Endometrial microvascular endothelial cells (primary cell): ENCODE data around the gene CAMTA1. TPM values are rescaled to one million over a fixed set of nuclear protein-coding genes. Genes with fewer than 3 reads are reported as not detected.
"Not testable (repeated sequence)": the region's sequence is repeated elsewhere in the genome, so short reads cannot be mapped to it uniquely, and the experiment has no call there.

Experiments used
- in situ Hi-C: cut with HindIII; loops from 2 replicates; pipeline ENCODE4 v1.10.0; 2017; ENCODE audit warnings: low sequenced_read_pairs, low pct_unique_long_range_greater_than_20kb; ENCODE audit errors: inconsistent ontology term
- total RNA-seq: library from RNA; depleted of rRNA; stranded (reverse); fragments of >200 nt; gene quantifications from one replicate; pipeline ENCODE4 v1.2.3, GENCODE V29; 2015; ENCODE audit errors: inconsistent ontology term

Gene CAMTA1
- total RNA-seq: 89.0 TPM

- in situ Hi-C loops: no loop called here
Measured at GRCh38 chr1:6785318-6785727, at the start of gene CAMTA1. Gene CAMTA1 (plus strand): TSS chr1:6785454. CDS start chr1:6785531, 77 bp downstream.

- in situ Hi-C loops: no loop called here
Measured at GRCh38 chr1:6738987-6739676, 46.1 kb upstream of the CAMTA1 start.

GRCh38 chr1:6742676-6743188 is 42.5 kb upstream of the CAMTA1 start:
- in situ Hi-C loops: not testable (repeated sequence)

- in situ Hi-C loops: no loop called here
Measured at GRCh38 chr1:6743189-6744101, 41.8 kb upstream of the CAMTA1 start.

- in situ Hi-C loops: no loop called here
Measured at GRCh38 chr1:6745073-6745472, 40.2 kb upstream of the CAMTA1 start.

- in situ Hi-C loops: no loop called here
Measured at GRCh38 chr1:6747674-6748073, 37.6 kb upstream of the CAMTA1 start.

- in situ Hi-C loops: no loop called here
Measured at GRCh38 chr1:6750490-6750889, 34.8 kb upstream of the CAMTA1 start.

- in situ Hi-C loops: no loop called here
Measured at GRCh38 chr1:6753320-6754140, 31.7 kb upstream of the CAMTA1 start.

GRCh38 chr1:6756457-6756856 is 28.8 kb upstream of the CAMTA1 start:
- in situ Hi-C loops: no loop called here

- in situ Hi-C loops: no loop called here
Measured at GRCh38 chr1:6757719-6758435, 27.4 kb upstream of the CAMTA1 start.

- in situ Hi-C loops: no loop called here
Measured at GRCh38 chr1:6761196-6761737, 24.0 kb upstream of the CAMTA1 start.

GRCh38 chr1:6762060-6762459 is 23.2 kb upstream of the CAMTA1 start:
- in situ Hi-C loops: no loop called here

GRCh38 chr1:6770751-6771440 is 14.4 kb upstream of the CAMTA1 start:
- in situ Hi-C loops: no loop called here

- in situ Hi-C loops: no loop called here
Measured at GRCh38 chr1:6771441-6771769, 13.8 kb upstream of the CAMTA1 start.

- in situ Hi-C loops: no loop called here
Measured at GRCh38 chr1:6774381-6774780, 10.9 kb upstream of the CAMTA1 start.

GRCh38 chr1:6775261-6776043 is 9.8 kb upstream of the CAMTA1 start:
- in situ Hi-C loops: no loop called here

GRCh38 chr1:6776389-6776788 is 8.9 kb upstream of the CAMTA1 start:
- in situ Hi-C loops: no loop called here
